Mucosa of stomach (tissue), 1 donor: ENCODE data around the gene RFPL3.
"Not testable (repeated sequence)": the region's sequence is repeated elsewhere in the genome, so short reads cannot be mapped to it uniquely, and the experiment has no call there.

Experiments used
- H3K27me3 ChIP-seq: one replicate; pipeline ENCODE4 v1.7.0; 2013; ENCODE audit warnings: mild to moderate bottlenecking, low read length; ENCODE audit not compliant: control insufficient read depth, insufficient read depth
- H3K36me3 ChIP-seq: one replicate; pipeline ENCODE4 v1.7.0; 2013; ENCODE audit warnings: low read length; ENCODE audit not compliant: control insufficient read depth, insufficient read depth
- H3K4me1 ChIP-seq: one replicate; pipeline ENCODE4 v1.7.0; 2013; ENCODE audit warnings: mild to moderate bottlenecking, low read length; ENCODE audit not compliant: control insufficient read depth, insufficient read depth
- H3K4me3 ChIP-seq: one replicate; pipeline ENCODE4 v1.7.0; 2013; ENCODE audit warnings: low read length
- H3K9ac ChIP-seq: one replicate; pipeline ENCODE4 v1.7.0; 2013; ENCODE audit warnings: mild to moderate bottlenecking, low read length, moderate library complexity
- H3K9me3 ChIP-seq: one replicate; pipeline ENCODE4 v1.7.0; 2013; ENCODE audit warnings: mild to moderate bottlenecking, low read length, moderate library complexity; ENCODE audit not compliant: control insufficient read depth
- donor health status: Pancreatic carcinoma.

Gene RFPL3

GRCh38 chr22:32340411-32340810, 17.3 kb upstream of the RFPL3 start:
- Histone ChIP-seq H3K4me1 (no peaks in the 10 kb centered on the region), H3K36me3 (no peaks in the 10 kb centered on the region), H3K9ac (no peak overlapping the region), H3K4me3 (no peak overlapping the region), H3K9me3 (no peaks in the 10 kb centered on the region), H3K27me3 (peaks cover 8% of the 10 kb centered on the region)

DNA sequence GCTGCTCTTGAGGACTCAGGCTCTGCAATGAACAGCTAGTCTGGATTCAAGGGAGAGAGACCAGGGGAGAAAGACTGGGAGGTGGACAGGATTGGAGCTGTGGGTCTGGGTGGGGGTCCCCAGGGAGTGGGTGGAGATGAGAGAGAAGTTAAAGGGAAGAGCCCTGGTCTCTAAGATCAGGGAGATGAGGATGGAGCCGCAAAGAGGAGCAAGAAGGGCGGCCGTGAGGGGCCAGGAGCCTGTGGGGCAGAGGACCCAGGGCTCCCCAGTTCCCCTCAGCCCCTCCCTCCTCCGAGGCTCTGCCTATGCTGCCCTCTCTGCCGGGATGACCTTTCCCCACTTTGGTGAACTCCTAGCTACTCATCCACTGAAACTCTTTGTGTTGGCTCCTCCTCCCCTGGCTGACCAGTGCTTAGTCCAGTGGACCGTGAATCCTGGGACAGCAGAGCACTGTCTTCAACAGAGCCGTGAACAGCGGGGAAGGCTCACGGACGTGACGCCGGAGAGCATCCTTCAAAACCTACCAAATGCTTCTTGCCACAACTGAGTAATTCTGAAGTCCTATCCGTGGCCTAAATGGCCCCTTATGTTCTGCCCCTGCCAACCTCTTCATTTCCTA, 16.4 kb upstream of the RFPL3 start:
- H3K4me1 ChIP-seq = no peaks in the 10 kb centered on the region
- no peak overlapping the region for H3K4me3 ChIP-seq
- no peaks in the 10 kb centered on the region for H3K36me3 ChIP-seq
- no peaks in the 10 kb centered on the region for H3K9me3 ChIP-seq
- peaks cover 8% of the 10 kb centered on the region for H3K27me3 ChIP-seq
- H3K9ac ChIP-seq = no peak overlapping the region

- no peak overlapping the region for H3K4me3 ChIP-seq
- H3K9me3 ChIP-seq = no peaks in the 10 kb centered on the region
- H3K4me1 ChIP-seq = no peaks in the 10 kb centered on the region
- peaks cover 8% of the 10 kb centered on the region for H3K27me3 ChIP-seq
- H3K9ac ChIP-seq = no peak overlapping the region
- no peaks in the 10 kb centered on the region for H3K36me3 ChIP-seq
Measured at GRCh38 chr22:32342977-32343376, 14.7 kb upstream of the RFPL3 start.

DNA sequence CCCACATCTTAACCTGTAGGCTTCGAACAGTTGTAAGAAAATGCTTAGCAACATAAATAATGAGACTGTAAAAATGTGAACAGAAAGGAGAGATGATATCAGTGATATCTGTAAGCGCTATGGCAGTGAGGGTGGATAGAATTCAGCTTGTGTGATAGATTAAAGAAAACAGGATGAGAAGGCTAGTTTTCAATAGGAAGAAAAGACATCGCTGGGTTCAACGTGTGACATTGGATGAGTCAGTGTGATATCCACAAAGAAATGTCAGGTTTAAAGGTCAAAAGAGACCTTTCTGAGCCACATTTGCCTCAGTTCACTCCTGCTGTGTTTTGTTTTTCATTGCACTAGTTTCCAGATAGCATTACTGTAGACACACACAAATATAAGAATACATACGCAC, 13.7 kb upstream of the RFPL3 start:
- Histone ChIP-seq H3K9me3 (no peaks in the 10 kb centered on the region), H3K27me3 (peaks cover 8% of the 10 kb centered on the region), H3K36me3 (no peaks in the 10 kb centered on the region), H3K4me3 (no peak overlapping the region), H3K4me1 (no peaks in the 10 kb centered on the region), H3K9ac (no peak overlapping the region)

- Histone ChIP-seq H3K9me3 (no peaks in the 10 kb centered on the region), H3K4me1 (no peaks in the 10 kb centered on the region), H3K27me3 (no peaks in the 10 kb centered on the region), H3K4me3 (no peak overlapping the region), H3K36me3 (no peaks in the 10 kb centered on the region), H3K9ac (no peak overlapping the region)
Measured at GRCh38 chr22:32348031-32348611, 9.5 kb upstream of the RFPL3 start.

DNA sequence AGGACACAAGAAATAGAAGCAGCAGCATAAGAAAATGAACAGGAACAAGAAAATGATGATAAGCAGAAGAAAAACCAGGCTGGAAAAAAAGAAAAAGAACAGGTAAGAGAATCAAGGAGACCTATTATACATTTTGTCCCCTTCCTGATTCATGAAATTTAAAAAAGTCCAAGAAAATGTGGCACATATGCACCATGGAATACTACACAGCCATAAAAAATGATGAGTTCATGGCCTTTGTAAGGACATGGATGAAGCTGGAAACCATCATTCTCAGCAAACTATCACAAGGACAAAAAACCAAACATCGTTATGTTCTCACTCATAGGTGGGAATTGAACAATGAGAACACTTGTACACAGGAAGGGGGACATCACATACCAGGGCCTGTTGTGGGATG, 5.8 kb upstream of the RFPL3 start:
- H3K9me3 ChIP-seq, H3K4me1 ChIP-seq, H3K4me3 ChIP-seq, H3K36me3 ChIP-seq, H3K27me3 ChIP-seq, H3K9ac ChIP-seq: not testable (repeated sequence)

GRCh38 chr22:32352681-32353080, 5.0 kb upstream of the RFPL3 start:
- no peaks in the 10 kb centered on the region for H3K9me3 ChIP-seq
- no peaks in the 10 kb centered on the region for H3K4me1 ChIP-seq
- H3K4me3 ChIP-seq = no peak overlapping the region
- no peak overlapping the region for H3K9ac ChIP-seq
- H3K36me3 ChIP-seq = no peaks in the 10 kb centered on the region
- H3K27me3 ChIP-seq = no peaks in the 10 kb centered on the region

DNA sequence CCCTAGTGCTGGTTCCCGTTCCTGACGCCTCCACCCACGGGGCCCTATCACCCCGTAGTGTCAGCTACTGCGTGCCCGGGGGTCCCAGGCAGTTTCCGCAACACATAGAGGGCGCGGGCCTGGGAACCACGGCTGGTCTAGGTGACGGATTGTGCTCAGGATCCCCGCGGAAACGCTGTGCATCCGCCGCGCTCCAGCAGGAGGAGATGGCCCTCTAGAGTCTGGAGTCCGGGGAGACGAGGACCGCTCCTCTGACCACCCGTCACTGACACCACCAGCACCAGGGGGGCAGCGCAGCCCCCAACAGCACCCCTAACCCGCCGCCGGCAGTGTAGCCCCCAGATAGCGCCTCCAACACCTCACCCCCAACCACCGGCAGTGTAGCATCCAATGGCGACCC, 4.4 kb upstream of the RFPL3 start:
- no peaks in the 10 kb centered on the region for H3K9me3 ChIP-seq
- no peak overlapping the region for H3K4me3 ChIP-seq
- H3K36me3 ChIP-seq = no peaks in the 10 kb centered on the region
- H3K27me3 ChIP-seq = no peaks in the 10 kb centered on the region
- H3K9ac ChIP-seq = no peak overlapping the region
- no peaks in the 10 kb centered on the region for H3K4me1 ChIP-seq

DNA sequence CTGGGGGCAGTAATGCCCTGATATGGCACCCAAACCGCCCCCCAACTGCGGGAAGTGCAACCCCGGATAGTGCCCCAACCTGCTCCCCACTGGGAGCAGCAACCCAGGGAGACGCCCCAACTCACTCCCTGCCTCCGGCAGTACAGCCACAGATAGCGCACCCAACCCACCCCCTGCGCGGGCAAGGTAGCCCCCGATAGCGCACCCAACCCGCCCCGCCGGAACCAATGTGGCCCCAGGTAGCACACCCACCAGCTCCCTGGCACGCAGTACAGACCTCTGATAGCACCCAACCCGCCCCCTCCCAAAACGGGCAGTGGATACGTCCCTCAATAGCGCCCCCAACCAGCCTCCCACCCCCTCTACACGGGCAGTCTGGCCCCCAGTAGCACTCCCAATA, 3.8 kb upstream of the RFPL3 start:
- no peaks in the 10 kb centered on the region for H3K4me1 ChIP-seq
- no peaks in the 10 kb centered on the region for H3K9me3 ChIP-seq
- no peaks in the 10 kb centered on the region for H3K36me3 ChIP-seq
- no peak overlapping the region for H3K9ac ChIP-seq
- no peaks in the 10 kb centered on the region for H3K27me3 ChIP-seq
- no peak overlapping the region for H3K4me3 ChIP-seq

GRCh38 chr22:32354360-32355351, 3.0 kb upstream of the RFPL3 start:
- H3K4me1 ChIP-seq = no peaks in the 10 kb centered on the region
- H3K9ac ChIP-seq = no peak overlapping the region
- H3K36me3 ChIP-seq = no peaks in the 10 kb centered on the region
- H3K9me3 ChIP-seq = no peaks in the 10 kb centered on the region
- no peaks in the 10 kb centered on the region for H3K27me3 ChIP-seq
- no peak overlapping the region for H3K4me3 ChIP-seq

DNA sequence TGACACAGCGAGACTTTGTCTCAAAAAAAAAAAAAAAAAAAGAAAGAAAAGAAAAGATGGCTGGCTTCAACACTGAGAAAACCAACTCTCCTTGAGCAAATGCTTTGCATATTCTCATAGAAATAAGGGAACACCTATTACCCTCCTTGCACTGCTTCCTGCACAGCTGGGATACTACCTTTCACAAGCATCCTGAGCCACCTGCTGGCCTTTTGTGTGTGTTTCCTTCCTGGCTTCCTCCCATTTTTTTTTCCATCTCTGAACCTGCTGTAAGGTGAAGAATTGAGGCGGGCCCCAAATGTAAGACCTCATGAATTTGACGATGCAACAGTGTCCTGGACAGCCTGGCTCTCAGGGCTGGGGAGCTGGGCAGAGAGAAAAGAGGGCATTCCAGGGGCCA, 1.9 kb upstream of the RFPL3 start:
- H3K9me3 ChIP-seq = no peaks in the 10 kb centered on the region
- H3K36me3 ChIP-seq = no peaks in the 10 kb centered on the region
- H3K4me3 ChIP-seq = no peak overlapping the region

DNA sequence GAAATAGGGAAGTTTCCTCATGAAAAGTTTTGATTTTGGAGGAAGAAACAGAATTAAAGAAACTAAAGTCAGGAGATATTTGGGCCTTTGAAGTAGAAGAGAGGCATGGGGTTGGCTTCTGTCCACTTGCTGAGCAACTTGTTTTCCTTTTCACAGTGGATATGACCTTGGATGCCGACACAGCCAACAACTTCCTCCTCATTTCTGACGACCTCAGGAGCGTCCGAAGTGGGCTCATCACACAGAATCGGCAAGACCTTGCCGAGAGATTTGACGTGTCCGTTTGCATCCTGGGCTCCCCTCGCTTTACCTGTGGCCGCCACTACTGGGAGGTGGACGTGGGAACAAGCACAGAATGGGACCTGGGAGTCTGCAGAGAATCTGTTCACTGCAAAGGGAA, 2.4 kb downstream of the RFPL3 start:
- not testable (repeated sequence) for H3K9me3 ChIP-seq, H3K27me3 ChIP-seq, H3K9ac ChIP-seq, H3K36me3 ChIP-seq, H3K4me3 ChIP-seq, H3K4me1 ChIP-seq

More for the DNA sequence above, 1.9 kb upstream of the RFPL3 start:
- Histone ChIP-seq H3K9ac (no peak overlapping the region), H3K27me3 (no peaks in the 10 kb centered on the region), H3K4me1 (no peaks in the 10 kb centered on the region)
